Endodermal cell (in vitro differentiated cells): ENCODE data around the gene SSBP3. TPM values are rescaled to one million over a fixed set of nuclear protein-coding genes. Genes with fewer than 3 reads are reported as not detected.

ENCODE experiments used
- DNase-seq: peaks from one replicate; pipeline ENCODE4 v3.0.0-alpha.2; 2017
- H3K27ac ChIP-seq: 2 replicates; pipeline ENCODE4 v1.5.1; 2013; ENCODE audit warnings: mild to moderate bottlenecking, low read depth, low read length, moderate library complexity
- H3K27me3 ChIP-seq: 2 replicates; pipeline ENCODE4 v1.6.1; 2013; ENCODE audit warnings: mild to moderate bottlenecking, low read length, moderate library complexity; ENCODE audit not compliant: insufficient read depth, control insufficient read depth, poor library complexity, severe bottlenecking
- H3K36me3 ChIP-seq: 2 replicates; pipeline ENCODE4 v1.7.0; 2013; ENCODE audit warnings: mild to moderate bottlenecking, low read length, moderate library complexity; ENCODE audit not compliant: control insufficient read depth, insufficient read depth
- H3K4me1 ChIP-seq: one replicate; pipeline ENCODE4 v1.7.0; 2013; ENCODE audit warnings: low read length; ENCODE audit not compliant: control insufficient read depth, insufficient read depth
- H3K4me3 ChIP-seq: 2 replicates; pipeline ENCODE4 v1.5.1; 2013; ENCODE audit warnings: mild to moderate bottlenecking, low read length, moderate library complexity
- H3K9ac ChIP-seq: 2 replicates; pipeline ENCODE4 v1.6.1; 2013; ENCODE audit warnings: mild to moderate bottlenecking, low read length, moderate library complexity; ENCODE audit not compliant: poor library complexity, severe bottlenecking; ENCODE audit errors: extremely low read depth
- H3K9me3 ChIP-seq: 2 replicates; pipeline ENCODE4 v1.6.1; 2013; ENCODE audit warnings: mild to moderate bottlenecking, low read length, moderate library complexity; ENCODE audit not compliant: control insufficient read depth
- H3K27ac Mint-ChIP-seq: 2 replicates; pipeline ENCODE4 v1.8.0; 2020; ENCODE audit warnings: mixed read lengths
- H3K27me3 Mint-ChIP-seq: 2 replicates; pipeline ENCODE4 v1.8.0; 2021; ENCODE audit warnings: mild to moderate bottlenecking, mixed read lengths; ENCODE audit not compliant: insufficient read depth
- H3K36me3 Mint-ChIP-seq: 2 replicates; pipeline ENCODE4 v1.8.0; 2020; ENCODE audit warnings: low read depth, mixed read lengths
- H3K4me1 Mint-ChIP-seq: 2 replicates; pipeline ENCODE4 v1.8.0; 2020; ENCODE audit warnings: mixed read lengths
- H3K4me3 Mint-ChIP-seq: 2 replicates; pipeline ENCODE4 v1.8.0; 2020; ENCODE audit warnings: mild to moderate bottlenecking, moderate library complexity, mixed read lengths
- H3K9me3 Mint-ChIP-seq: 2 replicates; pipeline ENCODE4 v1.8.0; 2020; ENCODE audit warnings: mild to moderate bottlenecking, mixed read lengths
- CTCF ChIP-seq: fragments of 200-600 bp; sonication (generic); conservative IDR thresholded peaks from 2 replicates; pipeline ENCODE4 v1.5.0; 2021; ENCODE audit warnings: antibody characterized with exemption, mild to moderate bottlenecking
- WGBS, 2 experiments: methylation state at CpG; one replicate each; pipeline versions ENCODE4 v1.1.5 to v1.1.7; 2013; ENCODE audit warnings: missing lambda C conversion rate in 2 of 2, mixed read lengths in 1 of 2; ENCODE audit not compliant: insufficient coverage in 1 of 2, insufficient read length in 1 of 2; 5-methylcytosine and 5-hydroxymethylcytosine counted together
- total RNA-seq, 2 donors: library from RNA; stranded (reverse); fragmentation: NEBNext Ultra II Directional in 1 of 2; extraction: Animal tissue kit (Norgen Biotek cat#: 25700) in 1 of 2; gene quantifications; 2 replicates in 1 of 2; 3 replicates in 1 of 2; pipeline ENCODE4 v1.2.1, GENCODE V29; 2021

Gene SSBP3
- total RNA-seq, 2 donors from 2014 or later, result 342 TPM

DNA sequence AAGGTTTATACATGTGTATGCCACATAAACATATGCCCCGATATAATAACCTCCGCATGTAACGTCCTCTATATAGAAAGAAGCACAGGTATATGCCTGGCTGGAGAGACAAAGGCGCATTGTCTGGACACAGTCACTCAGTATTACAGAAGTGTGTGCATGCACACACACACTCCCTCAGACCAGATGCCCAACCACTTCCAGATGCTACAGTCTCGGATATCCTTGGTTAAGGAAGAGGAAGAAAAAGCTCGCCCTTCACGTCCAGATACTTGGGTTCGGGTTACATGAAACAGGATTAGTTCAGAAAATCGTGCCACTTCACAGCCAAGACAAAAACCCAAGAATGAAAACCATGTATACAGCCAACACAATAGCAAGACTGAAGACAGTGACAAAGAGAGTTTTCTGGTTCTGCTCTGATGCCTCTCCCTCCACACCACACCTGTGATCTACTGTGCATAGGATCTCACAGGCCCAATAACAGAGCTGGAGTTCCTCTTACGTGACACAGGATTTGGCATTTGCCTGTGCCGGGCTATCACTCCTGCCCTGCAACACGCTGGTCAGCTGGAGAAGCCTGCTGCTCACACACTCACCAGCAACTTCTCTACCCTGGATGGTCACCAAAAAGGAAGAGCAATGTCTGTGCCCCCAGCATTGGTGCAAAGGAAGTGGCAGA lies 75.0 kb downstream of the SSBP3 start:
- peaks cover 75% of the 10 kb centered on the region for H3K36me3 ChIP-seq
- H3K4me3 ChIP-seq, result no peak overlapping the region
- H3K9ac ChIP-seq, result no peak overlapping the region
- Mint-ChIP-seq H3K27ac (peak overlapping the region; percentile 48), H3K9me3 (no peaks in the 10 kb centered on the region), H3K4me3 (no peak overlapping the region), H3K36me3 (peaks cover 47% of the 10 kb centered on the region), H3K27me3 (no peaks in the 10 kb centered on the region), H3K4me1 (peaks cover 91% of the 10 kb centered on the region)
- peak overlapping the region; percentile 57 for H3K27ac ChIP-seq
- no peak for DNase-seq
- no peaks in the 10 kb centered on the region for H3K27me3 ChIP-seq
- 87 to 93% methylated on average over 5 to 12 of the region's 12 CpGs for WGBS, 2 experiments
- no peaks in the 10 kb centered on the region for H3K9me3 ChIP-seq
- H3K4me1 ChIP-seq, result peaks cover 76% of the 10 kb centered on the region
- TF ChIP-seq CTCF, result no peak

DNA sequence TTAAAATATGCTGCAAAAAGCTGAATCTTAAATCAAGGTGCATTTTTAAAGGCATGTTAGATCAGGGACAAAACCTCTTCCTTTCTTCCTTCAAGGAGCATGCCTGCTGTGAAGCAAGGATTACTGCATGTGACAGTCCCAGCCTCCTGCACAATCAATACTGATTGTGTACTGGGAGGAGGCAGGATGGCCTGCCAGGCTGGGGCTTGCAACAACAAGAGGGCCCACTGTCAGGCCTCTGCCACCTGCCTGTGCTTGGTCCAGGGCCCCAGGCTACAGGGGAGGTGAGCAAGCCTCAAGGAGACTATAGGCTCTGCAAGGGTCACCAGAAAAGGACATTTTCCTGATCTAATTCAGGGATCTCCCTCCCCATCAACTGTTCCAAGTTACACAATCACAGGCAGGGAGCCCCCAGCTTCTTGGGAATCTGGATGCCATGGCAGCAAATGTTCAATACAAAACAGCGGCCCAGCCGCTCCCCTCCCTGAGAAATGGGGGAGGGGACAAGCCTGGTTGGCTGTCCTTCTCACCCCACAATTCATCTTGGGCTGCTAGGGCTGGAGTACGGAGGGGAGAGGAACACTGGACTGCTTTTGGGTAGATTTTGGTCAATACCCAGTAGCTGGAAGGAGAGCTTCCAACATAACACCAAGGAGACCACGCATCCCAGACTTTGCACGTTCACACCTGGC lies 76.7 kb downstream of the SSBP3 start:
- H3K27ac Mint-ChIP-seq, result no peak overlapping the region
- no peaks in the 10 kb centered on the region for H3K27me3 ChIP-seq
- H3K4me3 Mint-ChIP-seq, result no peak overlapping the region
- H3K4me1 ChIP-seq, result peaks cover 68% of the 10 kb centered on the region
- H3K9me3 ChIP-seq, result no peaks in the 10 kb centered on the region
- no peak overlapping the region for H3K4me3 ChIP-seq
- peak; percentile 70 for DNase-seq
- no peaks in the 10 kb centered on the region for H3K9me3 Mint-ChIP-seq
- no peaks in the 10 kb centered on the region for H3K27me3 Mint-ChIP-seq
- peaks cover 94% of the 10 kb centered on the region for H3K4me1 Mint-ChIP-seq
- 77% methylated on average over 5 of the region's 5 CpGs; no CpG with 5 or more reads in 1 of the 2 experiments for WGBS, 2 experiments
- no peak for TF ChIP-seq CTCF
- peak overlapping the region; percentile 74 for H3K27ac ChIP-seq
- peaks cover 73% of the 10 kb centered on the region for H3K36me3 ChIP-seq
- H3K9ac ChIP-seq, result peak overlapping the region; percentile 26
- H3K36me3 Mint-ChIP-seq, result peaks cover 32% of the 10 kb centered on the region

GRCh38 chr1:54328066-54328636 lies 78.0 kb downstream of the SSBP3 start:
- no peaks in the 10 kb centered on the region for H3K9me3 Mint-ChIP-seq
- Histone ChIP-seq H3K4me3 (no peak overlapping the region), H3K27me3 (no peaks in the 10 kb centered on the region), H3K9me3 (no peaks in the 10 kb centered on the region), H3K27ac (peak overlapping the region; percentile 70), H3K4me1 (peaks cover 74% of the 10 kb centered on the region), H3K9ac (no peak overlapping the region), H3K36me3 (peaks cover 71% of the 10 kb centered on the region)
- no peak for TF ChIP-seq CTCF
- peaks cover 98% of the 10 kb centered on the region for H3K4me1 Mint-ChIP-seq
- H3K27me3 Mint-ChIP-seq, result no peaks in the 10 kb centered on the region
- H3K36me3 Mint-ChIP-seq, result peaks cover 23% of the 10 kb centered on the region
- H3K27ac Mint-ChIP-seq, result peak overlapping the region; percentile 68
- DNase-seq, result peak; percentile 59
- 82 to 87% methylated on average over 6 to 12 of the region's 12 CpGs for WGBS, 2 experiments
- no peak overlapping the region for H3K4me3 Mint-ChIP-seq
